GM11168 (cell line): ENCODE results near the gene ZNRF1.

Experiments
- in situ Hi-C: fragments of 300-500 bp; cut with MboI; formaldehyde crosslinking; loops from one replicate; pipeline ENCODE4 v1.12.0; 2022; ENCODE audit warnings: low sequenced_read_pairs; ENCODE audit not compliant: unreplicated experiment

ZNRF1 gene

DNA sequence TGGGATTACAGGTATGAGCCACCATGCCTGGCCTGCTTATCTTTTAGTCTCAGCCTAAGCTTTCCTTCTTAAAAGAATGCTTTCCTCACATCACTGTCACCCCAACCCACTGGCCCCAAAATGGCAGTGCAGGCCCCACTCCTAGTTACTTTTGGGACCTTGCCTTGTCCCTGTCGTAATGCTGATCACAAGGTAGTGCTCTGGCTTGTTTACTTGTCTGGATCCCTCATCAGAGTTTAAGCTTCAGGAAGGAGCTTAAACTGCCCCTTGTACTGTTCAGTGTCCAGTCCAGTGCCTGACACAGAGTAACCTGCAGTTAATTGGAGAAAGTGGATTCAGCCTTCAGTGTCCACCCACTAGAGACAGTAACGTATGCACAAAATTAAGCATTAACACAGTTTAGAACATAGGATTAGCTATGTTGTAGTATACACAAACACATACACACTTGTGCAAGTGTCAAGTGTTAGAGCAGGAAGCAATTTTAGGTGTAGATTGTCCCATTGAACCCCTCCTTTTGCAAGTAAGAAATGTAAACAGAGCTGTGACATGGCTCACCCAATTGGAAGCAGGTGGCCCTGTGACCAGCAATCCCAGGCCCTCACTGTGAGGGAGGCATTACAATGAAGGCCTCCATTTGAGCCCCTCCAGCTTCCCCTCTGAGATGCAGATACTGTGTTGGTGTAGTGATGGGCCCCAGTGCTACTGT, 73.6 kb downstream of the ZNRF1 start:
- in situ Hi-C loops = no loop called here

DNA sequence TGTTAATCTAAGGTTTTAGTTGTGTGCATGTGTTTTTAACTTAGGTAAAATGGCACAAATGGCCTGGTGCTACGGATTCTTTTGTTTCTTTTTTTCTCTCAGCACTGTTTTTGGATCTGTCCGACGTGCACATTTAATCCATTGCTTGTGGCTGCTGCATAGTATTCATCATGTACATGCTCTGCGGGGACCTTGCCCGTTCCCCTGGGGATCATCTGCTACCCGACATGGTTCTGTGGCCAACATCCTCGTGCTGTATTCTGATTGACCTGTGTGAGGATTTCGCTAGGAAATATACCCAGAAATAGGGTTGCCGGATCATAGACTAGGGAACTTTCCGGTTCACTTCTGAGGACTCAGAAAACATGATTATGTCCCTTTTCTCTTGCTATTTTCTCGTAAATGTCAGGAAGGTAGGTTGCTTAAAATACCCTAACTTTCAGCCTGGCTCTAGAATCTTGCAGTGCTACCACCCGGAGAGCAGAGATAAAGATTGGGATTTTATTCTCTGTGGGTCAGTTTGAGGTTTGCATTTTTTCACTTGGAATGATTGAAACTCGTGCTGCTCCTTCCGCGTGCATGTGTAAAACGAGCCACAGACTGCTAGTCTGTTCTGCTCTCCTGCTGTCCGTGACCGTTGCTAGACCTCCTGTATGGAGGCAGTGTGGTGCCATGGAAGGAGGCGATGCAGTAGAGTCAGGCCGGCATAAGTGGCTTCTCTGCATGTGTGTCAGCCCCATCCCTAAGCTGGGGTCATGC, 74.9 kb downstream of the ZNRF1 start:
- in situ Hi-C loops = no loop called here

DNA sequence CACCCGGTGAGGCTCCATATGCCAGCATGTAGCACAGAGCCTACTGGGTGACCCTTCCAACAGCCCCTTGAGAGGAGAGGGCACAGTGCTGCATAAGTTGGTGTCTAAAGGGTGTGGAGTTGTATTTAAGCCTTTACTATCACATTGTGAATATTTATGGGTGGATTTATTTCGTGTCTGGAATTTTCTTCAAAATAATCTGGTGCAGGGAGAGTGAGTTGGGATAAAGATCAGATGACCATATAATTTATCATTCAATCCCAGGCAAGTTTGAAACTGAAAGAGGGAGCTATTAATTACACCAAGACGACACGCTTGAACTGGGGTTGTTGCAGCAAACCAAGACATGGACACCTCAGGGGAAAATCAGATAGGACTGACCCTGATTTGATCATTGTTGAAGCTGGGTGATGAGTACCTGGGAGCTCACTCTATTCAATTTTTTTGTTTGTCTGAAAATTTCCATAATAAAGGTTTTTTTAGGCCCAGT, 75.5 kb downstream of the ZNRF1 start:
- in situ Hi-C loops = no loop called here

DNA sequence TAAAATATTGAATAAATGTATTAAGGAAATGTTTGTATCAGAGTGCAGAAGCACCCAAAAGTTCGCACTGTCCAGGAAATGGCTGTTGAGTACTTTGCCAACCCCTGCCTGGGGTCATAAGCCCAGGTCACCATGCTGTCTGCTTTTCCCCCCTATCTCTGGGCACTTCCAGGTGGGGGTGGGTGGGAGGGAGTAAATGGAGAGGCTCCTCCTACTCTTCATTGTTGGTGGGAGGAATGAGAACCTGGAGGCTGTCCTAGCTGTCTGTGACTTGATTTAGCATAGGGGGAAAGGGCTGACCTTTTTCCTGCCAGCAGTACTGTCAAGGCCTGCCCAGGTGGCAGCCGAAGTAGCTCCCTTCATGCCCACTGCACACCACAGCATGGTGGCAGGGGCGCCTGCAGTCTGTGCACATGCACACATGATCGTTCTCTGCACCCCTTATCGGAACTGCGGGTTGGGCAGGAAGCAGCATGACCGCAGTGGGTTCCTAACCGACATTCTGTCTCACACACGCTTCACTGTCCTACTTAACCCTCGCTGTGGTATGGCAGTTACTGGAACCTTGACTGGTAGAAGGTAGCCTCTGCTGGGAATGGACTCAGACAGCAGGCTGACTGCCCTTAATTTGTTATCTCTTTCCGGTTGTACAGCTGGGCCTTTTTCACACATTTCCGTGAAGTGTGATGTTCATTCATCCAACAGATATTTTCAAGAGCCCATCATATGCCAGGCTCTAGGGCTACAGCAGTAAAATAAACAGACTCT, 76.3 kb downstream of the ZNRF1 start:
- in situ Hi-C loops = no loop called here

DNA sequence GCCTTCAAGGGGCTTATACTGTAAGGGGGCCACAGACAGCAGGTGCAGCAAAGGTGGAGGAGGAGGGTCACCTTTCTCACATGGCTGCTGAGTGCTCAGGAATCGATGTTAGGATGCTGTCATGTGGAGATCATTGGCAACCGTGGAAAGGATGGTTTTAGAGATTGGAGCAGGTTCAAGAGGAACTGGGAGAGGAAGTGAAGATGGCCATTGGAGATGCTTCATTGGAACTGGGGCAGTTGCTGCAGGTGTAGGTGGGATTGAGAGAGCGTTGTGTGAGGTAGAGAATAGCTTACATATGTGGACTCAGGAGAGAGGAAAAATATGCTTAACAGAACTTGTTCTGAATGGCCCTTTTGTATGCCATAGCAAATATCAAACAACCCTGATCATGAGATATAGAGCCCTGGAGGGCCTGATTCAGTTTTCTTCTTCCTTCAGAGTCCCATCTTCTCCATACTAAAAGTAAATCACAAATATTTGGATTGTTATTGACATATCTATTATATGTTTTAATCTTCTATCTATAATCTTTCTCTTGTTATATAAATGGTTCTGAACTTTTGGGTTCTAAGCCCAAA, 77.0 kb downstream of the ZNRF1 start:
- in situ Hi-C loops = no loop called here

DNA sequence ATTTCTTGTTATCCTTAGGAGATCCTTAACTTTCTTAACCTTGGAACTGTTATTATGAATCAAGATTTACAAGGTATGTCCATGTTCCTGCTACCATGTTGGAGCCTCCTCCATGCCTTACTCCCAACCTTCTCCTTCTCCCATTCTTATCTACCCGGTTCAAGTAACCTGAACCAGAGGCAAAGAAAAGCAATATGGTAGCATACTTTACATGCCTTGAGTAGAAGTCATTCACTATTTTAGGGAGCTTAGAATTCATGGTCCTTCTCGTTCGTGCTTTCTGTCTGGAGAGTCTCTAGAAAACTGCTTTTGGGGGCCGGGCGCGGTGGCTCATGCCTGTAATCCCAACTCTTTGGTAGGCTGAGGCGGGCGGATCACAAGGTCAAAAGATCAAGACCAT, 80.1 kb downstream of the ZNRF1 start:
- in situ Hi-C loops = no loop called here

DNA sequence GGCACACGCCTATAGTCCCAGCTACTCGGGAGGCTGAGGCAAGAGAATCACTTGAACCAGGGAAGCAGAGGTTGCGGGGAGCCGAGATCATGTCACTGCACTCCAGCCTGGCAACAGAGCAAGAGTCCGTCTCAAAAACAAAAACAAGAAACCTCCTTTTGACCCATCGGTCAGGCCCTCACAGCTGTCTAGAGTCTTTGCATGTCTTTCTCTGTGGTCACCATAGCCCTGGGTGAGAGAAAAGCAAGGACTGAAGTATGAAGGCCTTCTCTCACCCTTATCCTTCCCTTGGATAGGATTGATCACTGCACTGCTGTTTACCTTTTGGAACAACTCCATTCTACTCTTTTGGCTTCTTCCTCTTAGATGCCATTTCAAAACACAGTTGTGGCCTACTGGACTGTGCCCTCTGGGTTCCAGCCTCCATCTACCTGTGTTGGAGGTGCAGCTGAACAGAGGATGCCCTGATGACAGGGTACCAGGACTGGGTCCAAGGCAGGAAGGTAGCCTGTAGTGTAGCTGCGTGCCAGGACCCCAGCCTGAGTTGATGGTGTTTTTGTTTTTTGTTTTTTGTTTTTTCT, 80.6 kb downstream of the ZNRF1 start:
- in situ Hi-C loops = no loop called here

DNA sequence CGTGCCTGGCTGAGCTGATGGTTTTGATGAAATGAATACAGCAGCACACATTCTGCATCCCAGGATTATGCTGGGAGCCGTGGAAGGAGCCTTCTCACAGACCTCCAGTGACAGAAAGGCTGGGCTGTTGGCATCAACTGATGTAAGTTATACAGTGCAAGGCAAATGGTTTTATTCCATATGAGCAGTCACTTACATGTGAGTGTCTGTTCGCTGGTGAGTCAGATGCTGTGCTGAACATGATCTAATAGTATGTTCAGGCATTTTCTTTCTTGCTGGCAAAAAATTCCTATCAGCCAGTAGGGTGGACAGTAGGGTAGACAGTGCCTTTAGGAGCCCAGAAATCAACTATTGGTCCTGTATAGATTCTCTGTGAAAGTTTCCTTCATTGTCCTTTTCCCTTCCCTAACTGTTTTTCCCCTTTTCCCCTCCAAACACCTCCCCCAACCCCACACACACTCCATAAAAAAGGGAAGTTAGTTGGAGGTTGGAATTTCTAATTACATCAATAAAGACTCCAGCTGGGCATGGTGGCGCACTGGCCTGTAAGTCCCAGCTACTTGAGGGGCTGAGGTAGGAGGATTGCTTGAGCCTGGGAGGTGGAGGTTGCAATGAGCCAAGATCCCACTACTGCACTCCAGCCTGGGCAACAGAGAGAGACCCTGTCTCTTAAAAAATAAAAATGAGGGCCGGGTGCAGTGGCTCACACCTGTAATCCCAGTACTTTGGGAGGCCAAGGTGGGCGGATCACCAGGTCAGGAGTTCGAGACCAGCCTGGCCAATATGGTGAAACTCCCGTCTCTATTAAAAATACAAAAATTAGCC, 81.6 kb downstream of the ZNRF1 start:
- in situ Hi-C loops = no loop called here

DNA sequence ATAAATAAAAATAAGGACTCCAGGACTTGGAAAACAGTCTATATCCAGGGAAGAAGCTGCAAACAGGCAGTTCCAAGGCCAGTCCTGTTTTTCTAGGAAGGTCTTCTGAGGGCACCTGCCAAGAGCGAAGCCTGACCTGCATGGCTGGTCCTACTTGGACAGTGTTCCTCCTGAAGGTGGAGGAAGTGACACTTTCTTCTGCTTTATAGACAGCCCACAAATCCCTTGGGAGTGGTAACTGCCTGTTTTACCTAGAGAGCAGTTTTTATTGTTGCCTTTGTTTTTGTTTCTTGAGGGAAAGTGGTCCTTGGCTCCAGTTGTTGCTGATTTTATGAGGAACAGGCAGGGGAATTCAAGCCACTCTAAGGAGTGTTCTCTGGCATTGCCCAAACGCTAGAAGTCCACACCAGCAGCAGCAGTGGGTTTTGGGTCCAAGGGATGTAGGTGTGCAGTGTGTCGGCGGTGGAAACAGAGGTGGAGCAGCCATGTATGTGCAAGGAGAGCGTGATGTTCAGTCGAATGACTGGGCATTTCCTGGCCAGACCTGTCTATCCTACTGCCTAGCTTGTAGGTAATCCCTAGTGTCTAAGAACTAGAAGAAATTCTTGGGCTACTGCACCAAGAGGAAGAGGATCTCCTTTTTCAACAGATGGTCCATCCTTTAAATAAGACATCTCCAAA, 82.5 kb downstream of the ZNRF1 start:
- in situ Hi-C loops = no loop called here

DNA sequence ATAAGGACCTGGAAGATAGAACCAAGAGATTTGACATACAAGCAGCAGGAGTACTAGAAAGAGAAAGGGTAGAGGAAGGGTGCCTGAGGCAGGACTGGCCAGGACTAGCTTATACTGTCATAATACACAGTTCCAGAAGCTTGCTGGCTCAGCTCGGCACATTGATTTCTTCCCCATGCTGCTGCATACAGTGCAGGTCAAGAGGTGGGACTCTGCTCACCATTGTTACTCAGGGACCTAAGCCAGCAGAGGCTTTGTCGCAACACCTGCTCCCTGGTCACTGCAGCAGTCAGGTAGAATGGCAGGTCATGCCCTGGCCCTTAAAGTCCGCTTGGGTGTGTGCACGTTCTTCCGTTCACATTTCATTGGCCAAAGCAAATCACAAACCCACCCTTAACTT, 85.0 kb downstream of the ZNRF1 start:
- in situ Hi-C loops = no loop called here

DNA sequence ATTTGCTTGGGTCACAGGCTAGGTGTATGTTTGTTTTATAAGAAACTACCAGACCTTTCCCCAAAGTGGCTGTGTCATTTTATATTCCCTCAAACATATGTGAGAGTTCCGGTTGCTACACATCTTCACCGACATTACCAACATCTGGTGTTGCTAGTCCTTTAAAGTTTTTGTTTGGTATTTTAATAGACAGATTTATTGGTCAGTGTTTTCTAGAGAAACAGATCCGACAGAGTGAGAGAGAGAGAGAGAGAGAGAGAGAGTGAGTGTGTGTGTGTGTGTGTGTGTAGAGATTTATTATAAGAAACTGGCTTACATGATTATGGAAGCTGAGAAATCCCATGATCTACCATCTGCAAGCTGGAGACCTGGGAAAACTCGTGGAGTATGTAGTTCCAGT, 86.7 kb downstream of the ZNRF1 start:
- in situ Hi-C loops = no loop called here

DNA sequence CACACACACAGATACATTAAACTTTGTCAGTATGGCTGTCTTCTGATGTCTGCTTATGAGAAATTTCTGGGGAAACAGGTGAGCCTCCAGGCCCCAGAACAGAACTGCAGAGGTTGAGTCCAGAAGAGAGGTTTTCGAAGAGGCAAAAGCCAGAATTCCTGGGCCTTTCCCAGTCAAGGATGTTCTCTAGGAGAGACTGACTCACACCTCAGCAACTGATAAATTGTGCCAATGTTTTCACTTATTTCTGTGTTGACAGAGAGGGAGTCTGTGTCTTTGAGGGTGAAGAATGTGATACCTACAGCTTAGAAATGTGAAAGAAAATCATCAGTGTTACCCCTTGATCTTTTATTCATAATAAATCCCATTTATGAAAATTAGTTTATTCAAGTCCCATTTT, 87.5 kb downstream of the ZNRF1 start:
- in situ Hi-C loops = no loop called here

DNA sequence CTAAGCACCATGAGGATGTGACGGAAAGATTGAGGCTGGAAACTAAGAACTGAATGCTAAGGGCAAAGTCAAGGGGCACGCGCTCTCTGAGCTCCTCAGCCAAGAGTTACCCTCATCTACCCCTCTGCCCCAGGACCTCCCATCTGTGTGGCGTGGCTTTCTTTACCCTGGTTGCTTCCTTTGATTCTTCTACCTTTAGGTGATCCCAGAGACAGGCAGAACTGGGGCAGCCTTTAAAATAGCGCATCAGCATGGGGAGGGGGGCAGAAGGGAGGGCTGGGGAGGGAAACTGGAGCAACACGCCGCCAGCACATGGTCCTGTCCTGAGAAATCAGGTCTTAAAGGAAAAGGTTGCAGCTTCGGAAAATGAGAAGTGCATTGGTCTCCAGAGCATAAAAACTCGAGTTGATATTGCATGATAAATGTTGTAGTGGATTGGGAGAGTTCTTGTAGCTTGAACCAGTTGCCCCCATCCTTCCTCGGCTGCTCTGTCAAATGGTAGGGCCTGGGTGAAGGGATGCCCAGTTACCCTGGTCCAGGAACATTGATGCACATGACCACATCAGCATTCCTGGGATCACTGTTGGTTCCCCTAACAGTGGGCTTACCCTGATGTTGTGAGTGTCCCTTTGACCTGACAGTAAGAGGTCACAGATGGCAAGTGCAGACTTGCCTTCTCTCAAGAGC, 88.0 kb downstream of the ZNRF1 start:
- in situ Hi-C loops = no loop called here

DNA sequence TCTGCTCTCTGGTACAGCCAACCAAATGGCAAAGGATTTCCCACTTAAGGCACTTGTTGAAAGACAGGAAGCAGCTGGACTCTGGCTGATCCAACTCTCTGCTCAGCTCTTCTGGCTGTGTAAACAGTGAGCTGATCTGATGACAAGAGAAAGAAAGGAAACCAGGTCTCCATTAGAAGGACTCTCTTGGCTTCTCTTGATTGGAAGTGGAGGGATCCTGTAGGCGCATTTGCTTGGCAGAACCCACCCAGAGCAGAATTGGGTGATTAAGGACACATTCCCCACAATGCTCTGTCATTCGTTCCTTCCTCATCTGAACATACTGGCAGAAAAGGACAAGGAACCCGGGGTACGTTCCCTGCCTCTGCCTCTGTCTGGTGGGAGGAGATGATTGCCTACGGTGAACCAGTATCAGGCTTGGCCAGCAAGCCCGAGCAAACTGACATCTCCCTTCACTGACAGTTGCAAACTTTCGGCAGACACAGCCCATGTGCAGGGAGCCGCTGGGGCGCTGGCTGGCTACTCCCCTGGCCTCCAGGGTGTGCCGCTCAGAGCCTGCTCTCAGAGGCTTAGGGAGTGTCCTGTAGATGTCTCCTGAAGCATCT, 88.7 kb downstream of the ZNRF1 start:
- in situ Hi-C loops = no loop called here

DNA sequence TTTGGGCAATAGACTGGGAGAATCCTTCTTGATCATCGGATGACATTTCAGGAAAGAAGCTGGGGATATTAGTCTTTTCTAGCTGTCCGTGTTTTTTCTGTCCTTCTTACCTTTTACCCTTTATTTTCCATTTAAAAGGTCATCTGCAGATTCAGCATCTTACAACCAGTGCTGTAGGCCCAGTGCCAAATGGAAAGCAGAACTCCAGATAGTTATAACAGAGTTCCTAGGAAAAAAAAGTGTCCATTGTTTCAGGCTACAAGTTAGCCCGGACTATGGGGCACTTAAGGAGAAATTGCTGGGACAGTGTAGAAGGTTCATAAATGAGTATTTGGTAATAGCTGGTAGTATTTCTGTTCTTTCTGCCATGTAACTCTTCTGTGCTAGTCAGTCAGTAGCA, 89.4 kb downstream of the ZNRF1 start:
- in situ Hi-C loops = no loop called here

DNA sequence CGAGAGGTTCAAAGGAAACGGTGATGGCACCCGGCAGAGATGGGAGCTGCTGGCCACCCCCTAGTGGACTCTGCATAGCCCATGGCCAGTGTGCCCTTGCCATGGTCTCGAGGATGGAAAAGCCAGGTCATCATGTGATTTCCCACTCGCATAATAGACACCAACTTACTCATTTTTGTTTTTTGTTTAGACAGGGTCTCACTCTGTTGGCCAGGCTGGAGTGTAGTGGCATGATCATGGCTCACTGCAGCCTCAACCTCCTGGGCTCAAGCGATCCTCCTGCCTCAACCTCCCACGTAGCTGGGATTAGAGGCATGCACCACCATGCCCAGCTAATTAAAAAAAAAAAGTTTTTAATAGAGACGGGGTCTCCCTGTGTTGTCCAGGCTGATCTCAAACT, 90.1 kb downstream of the ZNRF1 start:
- in situ Hi-C loops = no loop called here

DNA sequence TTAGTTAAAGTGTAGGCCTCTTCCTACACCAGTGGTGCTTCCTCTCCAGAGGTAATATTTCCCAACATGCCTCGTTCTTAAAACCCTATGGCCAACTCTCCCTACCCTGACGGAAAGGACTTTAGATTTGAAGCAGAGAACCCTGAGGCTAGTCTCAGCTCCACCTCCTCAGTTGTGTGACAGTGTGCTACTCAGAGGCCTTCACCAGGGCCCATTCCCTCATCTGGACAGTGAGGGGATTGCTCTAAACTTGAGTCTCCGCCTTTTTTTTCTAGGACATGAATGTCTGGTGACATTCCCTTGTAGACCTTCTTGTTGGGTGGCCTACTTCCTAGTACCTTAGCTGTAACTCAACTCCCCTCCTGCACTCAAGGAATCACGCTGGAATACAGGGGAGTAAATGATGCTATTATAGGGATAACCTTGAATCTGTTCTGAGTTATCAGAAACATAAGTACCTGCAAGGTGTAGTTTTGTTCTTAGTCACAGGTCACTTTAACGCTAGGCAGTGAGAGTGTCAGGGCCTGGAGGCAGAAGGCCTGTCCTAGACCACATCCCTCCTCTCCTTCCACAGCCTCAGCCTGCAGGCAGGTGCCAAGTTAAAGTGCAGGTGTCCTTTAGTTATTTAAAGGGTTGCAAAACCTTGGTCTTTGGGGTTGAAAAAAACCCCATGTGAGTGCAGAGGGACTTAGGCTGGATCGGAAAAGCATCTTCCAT, 90.8 kb downstream of the ZNRF1 start:
- in situ Hi-C loops = no loop called here
